ENCODE data around the gene PPBP. TPM values are rescaled to one million over a fixed set of nuclear protein-coding genes. Genes with fewer than 3 reads are reported as not detected.

Gene PPBP
- total RNA-seq (2021; fragmentation: NEBNext Ultra II Directional; extraction: Animal tissue kit (Norgen Biotek cat#: 25700)) = not detected
- long read RNA-seq = 0 reads

GRCh38 chr4:73988061-73988460, at the start of gene PPBP:
TSS of gene PPBP (minus strand) at chr4:73988190. CDS start at chr4:73988103, 87 bp downstream.
- Mint-ChIP-seq H3K27ac (no peak within 1 kb of the TSS), H3K36me3 (ENCODE audit: low read depth) (no peaks in the 10 kb centered on the region), H3K9me3 (no peaks in the 10 kb centered on the region), H3K4me3 (no peak within 1 kb of the TSS), H3K4me1 (ENCODE audit: low read depth) (no peaks in the 10 kb centered on the region), H3K27me3 (ENCODE audit: insufficient read depth) (peaks cover 4% of the 10 kb centered on the region; the same call in 1 of the 2 replicates)
- no peak for DNase-seq
- no peak for TF ChIP-seq CTCF (IDR thresholded peaks at IDR 0.05)

GRCh38 chr4:74037076-74037955, 49.3 kb upstream of the PPBP start:
- peak overlapping the region; percentile 79; the same call in 1 of the 2 replicates for H3K27ac Mint-ChIP-seq
- TF ChIP-seq CTCF (IDR thresholded peaks at IDR 0.05) = no peak
- no peaks in the 10 kb centered on the region for H3K27me3 Mint-ChIP-seq (ENCODE audit: insufficient read depth)
- H3K36me3 Mint-ChIP-seq (ENCODE audit: low read depth) = no peaks in the 10 kb centered on the region
- no peak for DNase-seq
- H3K4me3 Mint-ChIP-seq = peak overlapping the region; percentile 90
- no peaks in the 10 kb centered on the region for H3K9me3 Mint-ChIP-seq
- H3K4me1 Mint-ChIP-seq (ENCODE audit: low read depth) = peaks cover 69% of the 10 kb centered on the region

- no peaks in the 10 kb centered on the region for H3K27me3 Mint-ChIP-seq (ENCODE audit: insufficient read depth)
- no peak for TF ChIP-seq CTCF (IDR thresholded peaks at IDR 0.05)
- no peak overlapping the region for H3K4me3 Mint-ChIP-seq
- no peak for DNase-seq
- H3K9me3 Mint-ChIP-seq = no peaks in the 10 kb centered on the region
- H3K36me3 Mint-ChIP-seq (ENCODE audit: low read depth) = no peaks in the 10 kb centered on the region
- peak overlapping the region; percentile 55; the same call in 1 of the 2 replicates for H3K27ac Mint-ChIP-seq
- H3K4me1 Mint-ChIP-seq (ENCODE audit: low read depth) = peaks cover 44% of the 10 kb centered on the region
Observed at GRCh38 chr4:74033739-74034138, 45.7 kb upstream of the PPBP start.

- Mint-ChIP-seq H3K36me3 (ENCODE audit: low read depth) (no peaks in the 10 kb centered on the region), H3K27ac (no peak overlapping the region), H3K27me3 (ENCODE audit: insufficient read depth) (no peaks in the 10 kb centered on the region), H3K4me3 (no peak overlapping the region), H3K4me1 (ENCODE audit: low read depth) (peaks cover 33% of the 10 kb centered on the region), H3K9me3 (no peaks in the 10 kb centered on the region)
- no peak for DNase-seq
- no peak for TF ChIP-seq CTCF (IDR thresholded peaks at IDR 0.05)
Observed at GRCh38 chr4:74032064-74032463, 44.1 kb upstream of the PPBP start.

- TF ChIP-seq CTCF (IDR thresholded peaks at IDR 0.05) = no peak
- Mint-ChIP-seq H3K4me1 (ENCODE audit: low read depth) (peaks cover 29% of the 10 kb centered on the region), H3K36me3 (ENCODE audit: low read depth) (no peaks in the 10 kb centered on the region), H3K27ac (no peak overlapping the region), H3K9me3 (no peaks in the 10 kb centered on the region), H3K27me3 (ENCODE audit: insufficient read depth) (no peaks in the 10 kb centered on the region), H3K4me3 (no peak overlapping the region)
- no peak for DNase-seq
Observed at GRCh38 chr4:74031576-74031975, 43.6 kb upstream of the PPBP start.
